ENCODE measurements around the gene LHFPL2.
"Not testable (repeated sequence)": the region's sequence is repeated elsewhere in the genome, so short reads cannot be mapped to it uniquely, and the experiment has no call there.

The LHFPL2 gene

DNA sequence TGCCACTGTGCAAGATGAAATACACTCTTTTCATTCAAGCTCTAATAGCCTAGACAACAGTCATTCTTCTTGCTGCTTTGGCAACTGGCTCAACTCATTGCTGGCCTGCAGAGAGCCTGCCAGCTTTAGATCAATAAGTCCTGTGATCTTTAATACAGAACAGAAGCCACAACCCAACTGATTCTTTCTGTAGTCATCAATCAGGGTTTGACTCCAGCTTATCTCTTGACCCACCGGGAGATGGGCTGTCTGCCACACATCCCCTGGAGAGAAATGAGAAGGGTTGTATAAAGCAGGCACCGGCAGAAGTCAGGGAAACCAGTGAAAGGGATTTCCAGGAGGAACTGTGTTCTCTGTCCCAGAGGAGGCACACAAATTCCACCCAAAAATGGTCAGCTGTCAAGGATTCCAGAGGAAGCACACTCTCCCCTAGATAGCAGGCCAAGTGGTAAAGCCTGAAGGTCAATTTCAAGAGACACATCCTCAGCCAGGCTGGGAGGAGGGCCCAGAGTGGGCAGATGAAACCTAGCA, 24.5 kb downstream of the LHFPL2 start:
- Histone ChIP-seq H3K27ac (ENCODE audit: low read depth, low read length) (no peak overlapping the region), H3K4me1 (ENCODE audit: control insufficient read depth in 1 of 2, insufficient read depth in 2 of 2, low read length in 2 of 2) (peaks cover 0 to 5% of the 10 kb centered on the region in 2 donors)

DNA sequence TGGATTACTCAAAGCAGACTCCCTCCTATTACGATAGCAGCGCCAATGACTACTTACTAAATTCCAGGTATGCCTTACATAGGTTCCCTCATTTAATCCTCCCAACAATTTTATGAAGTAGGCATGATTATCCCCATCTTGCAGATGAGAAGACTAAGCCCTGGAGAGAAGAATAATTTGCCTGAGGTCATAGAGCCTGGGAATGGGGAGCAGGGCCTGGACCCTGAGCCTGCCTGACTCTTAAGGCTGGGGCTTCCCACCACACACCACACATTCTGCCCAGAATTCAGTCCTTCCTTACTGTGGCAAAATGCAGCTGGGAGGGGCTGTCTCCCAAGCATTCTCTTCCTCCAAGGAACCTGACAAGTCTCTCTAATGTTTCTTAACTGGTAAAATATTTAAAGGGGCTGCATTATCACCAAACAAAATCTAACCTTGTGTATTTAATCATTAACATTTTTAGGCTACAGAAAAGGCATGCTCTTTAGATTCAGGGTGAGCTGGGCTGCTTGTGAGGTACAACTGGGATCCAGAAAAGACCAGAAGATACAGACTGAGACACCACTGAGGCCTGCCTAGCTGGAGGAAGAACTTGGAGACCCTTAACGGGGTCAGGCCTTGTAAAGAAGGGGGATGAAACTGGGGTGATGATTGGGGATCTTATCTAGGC, 26.1 kb downstream of the LHFPL2 start:
- H3K4me1 ChIP-seq (ENCODE audit: control insufficient read depth in 1 of 2, insufficient read depth in 2 of 2, low read length in 2 of 2) = peaks cover 0 to 5% of the 10 kb centered on the region in 2 donors
- no peak overlapping the region for H3K4me3 ChIP-seq (ENCODE audit: low read depth in 1 of 2, low read length in 2 of 2)
- peaks cover 8 to 20% of the 10 kb centered on the region in 2 donors for H3K36me3 ChIP-seq (ENCODE audit: control insufficient read depth in 1 of 2, insufficient read depth in 2 of 2, low read length in 2 of 2)
- no peaks in the 10 kb centered on the region for H3K27me3 ChIP-seq (ENCODE audit: control insufficient read depth in 1 of 2, insufficient read depth in 2 of 2, low read length in 2 of 2)
- peaks cover 3 to 4% of the 10 kb centered on the region in 2 donors for H3K9me3 ChIP-seq (ENCODE audit: control insufficient read depth in 1 of 2, low read length in 2 of 2)
- H3K27ac ChIP-seq (ENCODE audit: low read depth, low read length) = no peak overlapping the region
- H3K9ac ChIP-seq (ENCODE audit: low read depth in 1 of 2, low read length in 2 of 2) = no peak overlapping the region

More for the DNA sequence above, 24.5 kb downstream of the LHFPL2 start:
- H3K36me3 ChIP-seq (ENCODE audit: control insufficient read depth in 1 of 2, insufficient read depth in 2 of 2, low read length in 2 of 2) = peaks cover 18 to 20% of the 10 kb centered on the region in 2 donors
- no peak overlapping the region for H3K9ac ChIP-seq (ENCODE audit: low read depth in 1 of 2, low read length in 2 of 2)
- peaks cover 3 to 4% of the 10 kb centered on the region in 2 donors for H3K9me3 ChIP-seq (ENCODE audit: control insufficient read depth in 1 of 2, low read length in 2 of 2)
- no peak overlapping the region for H3K4me3 ChIP-seq (ENCODE audit: low read depth in 1 of 2, low read length in 2 of 2)
- H3K27me3 ChIP-seq (ENCODE audit: control insufficient read depth in 1 of 2, insufficient read depth in 2 of 2, low read length in 2 of 2) = no peaks in the 10 kb centered on the region

DNA sequence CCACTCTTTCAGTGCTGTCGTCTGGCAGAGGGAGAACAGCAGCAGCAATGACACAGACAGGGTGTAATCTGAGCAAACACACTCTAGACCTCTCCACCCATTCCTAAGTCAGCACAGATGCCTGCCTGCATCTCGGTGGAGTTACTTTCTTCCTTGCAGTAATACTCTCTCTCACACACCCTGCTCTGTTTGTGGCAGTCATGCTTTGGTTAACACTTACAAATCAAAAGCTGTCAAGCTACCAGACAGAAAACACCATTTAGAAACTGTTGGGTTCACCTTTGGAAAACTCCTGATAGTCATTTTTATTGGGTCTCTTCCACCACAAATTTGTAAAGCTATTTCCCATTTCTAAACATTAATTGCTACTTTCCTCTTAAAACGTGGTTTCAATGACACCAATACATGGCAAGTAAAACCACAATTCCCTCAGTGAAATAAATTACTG, 27.3 kb downstream of the LHFPL2 start:
- Histone ChIP-seq H3K36me3 (ENCODE audit: control insufficient read depth in 1 of 2, insufficient read depth in 2 of 2, low read length in 2 of 2) (peaks cover 8 to 17% of the 10 kb centered on the region in 2 donors), H3K4me3 (ENCODE audit: low read depth in 1 of 2, low read length in 2 of 2) (no peak overlapping the region), H3K4me1 (ENCODE audit: control insufficient read depth in 1 of 2, insufficient read depth in 2 of 2, low read length in 2 of 2) (peaks cover 0 to 5% of the 10 kb centered on the region in 2 donors), H3K27me3 (ENCODE audit: control insufficient read depth in 1 of 2, insufficient read depth in 2 of 2, low read length in 2 of 2) (no peaks in the 10 kb centered on the region), H3K9me3 (ENCODE audit: control insufficient read depth in 1 of 2, low read length in 2 of 2) (peaks cover 3 to 4% of the 10 kb centered on the region in 2 donors), H3K27ac (ENCODE audit: low read depth, low read length) (no peak overlapping the region), H3K9ac (ENCODE audit: low read depth in 1 of 2, low read length in 2 of 2) (no peak overlapping the region)

DNA sequence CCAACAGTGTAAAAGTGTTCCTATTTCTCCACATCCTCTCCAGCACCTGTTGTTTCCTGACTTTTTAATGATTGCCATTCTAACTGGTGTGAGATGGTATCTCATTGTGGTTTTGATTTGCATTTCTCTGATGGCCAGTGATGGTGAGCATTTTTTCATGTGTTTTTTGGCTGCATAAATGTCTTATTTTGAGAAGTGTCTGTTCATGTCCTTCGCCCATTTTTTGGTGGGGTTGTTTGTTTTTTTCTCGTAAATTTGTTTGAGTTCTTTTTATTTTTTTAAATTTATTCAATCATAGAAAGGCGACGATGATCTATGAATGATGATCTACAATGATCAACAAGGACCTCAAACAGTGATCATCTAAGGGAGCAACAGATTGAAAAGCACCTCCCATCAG, 28.5 kb downstream of the LHFPL2 start:
- H3K4me3 ChIP-seq (ENCODE audit: low read depth in 1 of 2, low read length in 2 of 2); H3K9me3 ChIP-seq (ENCODE audit: control insufficient read depth in 1 of 2, low read length in 2 of 2); H3K27ac ChIP-seq (ENCODE audit: low read depth, low read length); H3K9ac ChIP-seq (ENCODE audit: low read depth in 1 of 2, low read length in 2 of 2); H3K36me3 ChIP-seq (ENCODE audit: control insufficient read depth in 1 of 2, insufficient read depth in 2 of 2, low read length in 2 of 2); H3K27me3 ChIP-seq (ENCODE audit: control insufficient read depth in 1 of 2, insufficient read depth in 2 of 2, low read length in 2 of 2): not testable (repeated sequence)
- peaks cover under 1 to 11% of the 10 kb centered on the region in 2 donors for H3K4me1 ChIP-seq (ENCODE audit: control insufficient read depth in 1 of 2, insufficient read depth in 2 of 2, low read length in 2 of 2)

DNA sequence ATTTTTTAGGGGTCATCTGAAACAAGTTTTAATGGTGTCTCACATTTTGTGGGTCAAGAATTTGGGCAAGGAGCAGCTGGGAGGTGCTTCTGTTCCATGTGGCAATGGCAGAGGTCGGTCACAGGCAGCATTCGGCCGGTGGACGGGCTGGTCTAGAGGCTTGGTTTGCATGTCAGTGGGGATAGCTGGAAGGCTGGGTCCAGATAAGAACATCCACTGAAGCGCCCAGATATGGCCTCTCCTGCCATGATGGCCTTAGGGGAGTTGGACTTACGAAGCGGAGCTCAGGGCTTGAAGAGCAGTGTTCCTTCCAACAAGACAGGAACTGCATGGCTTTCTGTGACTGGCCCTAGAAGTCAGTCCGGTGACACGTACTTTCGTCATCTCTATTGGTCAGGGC, 30.3 kb downstream of the LHFPL2 start:
- H3K4me3 ChIP-seq (ENCODE audit: low read depth in 1 of 2, low read length in 2 of 2) = no peak overlapping the region
- H3K9me3 ChIP-seq (ENCODE audit: control insufficient read depth in 1 of 2, low read length in 2 of 2) = peaks cover 3 to 4% of the 10 kb centered on the region in 2 donors
- H3K36me3 ChIP-seq (ENCODE audit: control insufficient read depth in 1 of 2, insufficient read depth in 2 of 2, low read length in 2 of 2) = peaks cover 4 to 12% of the 10 kb centered on the region in 2 donors
- no peak overlapping the region for H3K27ac ChIP-seq (ENCODE audit: low read depth, low read length)
- peaks cover 7 to 10% of the 10 kb centered on the region in 2 donors for H3K4me1 ChIP-seq (ENCODE audit: control insufficient read depth in 1 of 2, insufficient read depth in 2 of 2, low read length in 2 of 2)
- H3K27me3 ChIP-seq (ENCODE audit: control insufficient read depth in 1 of 2, insufficient read depth in 2 of 2, low read length in 2 of 2) = no peaks in the 10 kb centered on the region
- no peak overlapping the region for H3K9ac ChIP-seq (ENCODE audit: low read depth in 1 of 2, low read length in 2 of 2)

DNA sequence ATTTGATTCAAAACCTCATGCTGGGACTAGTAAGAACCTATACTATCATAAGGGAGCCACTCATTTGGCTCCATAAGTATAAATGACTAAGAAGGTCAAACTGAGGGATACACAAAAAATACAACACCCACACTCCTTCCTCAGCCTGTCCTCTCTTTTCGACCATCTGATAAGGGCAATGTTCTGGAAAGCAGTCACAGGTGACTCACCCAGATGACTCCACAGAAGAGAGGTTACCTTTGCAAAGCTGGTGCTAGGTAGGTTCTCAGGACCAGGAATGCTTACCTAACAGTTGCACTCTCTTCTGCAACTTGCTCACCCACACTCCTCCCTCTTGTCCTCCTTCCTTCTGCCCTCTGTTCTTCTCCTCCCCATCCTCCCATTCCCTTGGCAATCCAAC, 32.9 kb downstream of the LHFPL2 start:
- peaks cover 7 to 10% of the 10 kb centered on the region in 2 donors for H3K4me1 ChIP-seq (ENCODE audit: control insufficient read depth in 1 of 2, insufficient read depth in 2 of 2, low read length in 2 of 2)
- H3K9ac ChIP-seq (ENCODE audit: low read depth in 1 of 2, low read length in 2 of 2) = no peak overlapping the region
- no peak overlapping the region for H3K27ac ChIP-seq (ENCODE audit: low read depth, low read length)
- no peaks in the 10 kb centered on the region for H3K27me3 ChIP-seq (ENCODE audit: control insufficient read depth in 1 of 2, insufficient read depth in 2 of 2, low read length in 2 of 2)
- H3K4me3 ChIP-seq (ENCODE audit: low read depth in 1 of 2, low read length in 2 of 2) = no peak overlapping the region
- H3K36me3 ChIP-seq (ENCODE audit: control insufficient read depth in 1 of 2, insufficient read depth in 2 of 2, low read length in 2 of 2) = peaks cover 4 to 13% of the 10 kb centered on the region in 2 donors
- H3K9me3 ChIP-seq (ENCODE audit: control insufficient read depth in 1 of 2, low read length in 2 of 2) = peaks cover 3 to 4% of the 10 kb centered on the region in 2 donors

DNA sequence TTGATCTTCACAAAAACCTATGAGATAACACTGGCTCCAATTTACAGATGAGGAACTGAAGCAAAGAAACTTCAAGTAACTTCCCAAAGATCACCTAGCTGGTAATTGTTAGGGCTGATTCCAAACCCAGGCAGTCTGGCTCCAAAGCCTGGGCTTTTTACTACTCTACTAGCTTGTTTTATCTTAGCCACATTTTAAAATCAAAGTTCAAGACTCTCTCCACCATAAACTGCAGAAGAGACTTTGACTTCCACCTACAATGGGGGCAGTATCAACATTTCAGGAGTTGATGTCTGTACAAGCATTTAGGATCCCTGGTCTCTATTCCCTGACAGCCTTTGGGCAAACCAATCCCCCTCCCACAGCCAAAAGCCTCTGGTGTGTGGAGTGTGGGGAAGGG, 33.8 kb downstream of the LHFPL2 start:
- Histone ChIP-seq H3K27ac (ENCODE audit: low read depth, low read length) (no peak overlapping the region), H3K4me1 (ENCODE audit: control insufficient read depth in 1 of 2, insufficient read depth in 2 of 2, low read length in 2 of 2) (peaks cover 7 to 10% of the 10 kb centered on the region in 2 donors)

DNA sequence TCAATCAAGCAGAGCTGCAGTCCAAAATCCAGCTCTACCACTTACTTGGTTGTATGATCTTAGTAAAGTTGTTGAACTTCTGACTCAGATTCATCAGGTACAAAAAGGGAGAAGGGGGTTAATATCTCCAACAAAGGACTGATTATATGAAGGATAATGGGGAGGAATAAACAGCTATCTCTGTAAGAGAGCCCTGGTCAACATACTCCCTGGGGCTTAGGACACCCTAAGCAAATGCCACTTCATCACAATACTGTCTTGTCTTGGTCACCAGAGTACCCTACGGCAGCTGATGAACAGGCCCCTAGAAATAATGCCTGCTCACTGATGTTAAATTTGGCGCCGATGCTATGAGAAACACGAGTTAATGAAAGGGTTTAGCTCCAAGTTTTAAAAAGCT, 34.8 kb downstream of the LHFPL2 start:
- no peaks in the 10 kb centered on the region for H3K9me3 ChIP-seq (ENCODE audit: control insufficient read depth in 1 of 2, low read length in 2 of 2)
- H3K9ac ChIP-seq (ENCODE audit: low read depth in 1 of 2, low read length in 2 of 2) = no peak overlapping the region
- no peak overlapping the region for H3K4me3 ChIP-seq (ENCODE audit: low read depth in 1 of 2, low read length in 2 of 2)
- H3K4me1 ChIP-seq (ENCODE audit: control insufficient read depth in 1 of 2, insufficient read depth in 2 of 2, low read length in 2 of 2) = peaks cover 7 to 10% of the 10 kb centered on the region in 2 donors
- peaks cover 0 to 19% of the 10 kb centered on the region in 2 donors for H3K36me3 ChIP-seq (ENCODE audit: control insufficient read depth in 1 of 2, insufficient read depth in 2 of 2, low read length in 2 of 2)
- no peaks in the 10 kb centered on the region for H3K27me3 ChIP-seq (ENCODE audit: control insufficient read depth in 1 of 2, insufficient read depth in 2 of 2, low read length in 2 of 2)
- H3K27ac ChIP-seq (ENCODE audit: low read depth, low read length) = no peak overlapping the region

More for the DNA sequence above, 33.8 kb downstream of the LHFPL2 start:
- no peaks in the 10 kb centered on the region for H3K9me3 ChIP-seq (ENCODE audit: control insufficient read depth in 1 of 2, low read length in 2 of 2)
- H3K27me3 ChIP-seq (ENCODE audit: control insufficient read depth in 1 of 2, insufficient read depth in 2 of 2, low read length in 2 of 2) = no peaks in the 10 kb centered on the region
- H3K36me3 ChIP-seq (ENCODE audit: control insufficient read depth in 1 of 2, insufficient read depth in 2 of 2, low read length in 2 of 2) = peaks cover 0 to 17% of the 10 kb centered on the region in 2 donors
- H3K9ac ChIP-seq (ENCODE audit: low read depth in 1 of 2, low read length in 2 of 2) = no peak overlapping the region
- H3K4me3 ChIP-seq (ENCODE audit: low read depth in 1 of 2, low read length in 2 of 2) = no peak overlapping the region

DNA sequence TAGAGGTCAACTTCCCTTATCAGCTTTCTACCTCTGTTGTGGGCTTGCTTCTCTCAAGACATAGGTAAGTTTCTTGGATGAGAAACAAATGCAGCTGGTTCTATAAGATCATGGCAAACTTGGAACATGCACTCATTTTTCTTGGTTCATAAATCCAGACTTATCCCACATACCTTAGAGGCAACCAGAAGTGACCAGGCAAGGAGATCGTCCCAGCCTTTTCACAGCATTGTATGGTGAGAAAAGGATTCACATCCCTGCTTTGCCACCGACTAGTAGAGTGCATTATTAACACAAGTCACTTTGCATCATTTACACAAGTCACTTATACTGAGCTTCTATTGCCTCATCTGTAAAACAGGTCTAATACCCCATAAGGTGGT, 35.4 kb downstream of the LHFPL2 start:
- H3K4me1 ChIP-seq (ENCODE audit: control insufficient read depth in 1 of 2, insufficient read depth in 2 of 2, low read length in 2 of 2) = peaks cover 7 to 10% of the 10 kb centered on the region in 2 donors
- no peaks in the 10 kb centered on the region for H3K27me3 ChIP-seq (ENCODE audit: control insufficient read depth in 1 of 2, insufficient read depth in 2 of 2, low read length in 2 of 2)
- no peak overlapping the region for H3K4me3 ChIP-seq (ENCODE audit: low read depth in 1 of 2, low read length in 2 of 2)
- no peak overlapping the region for H3K27ac ChIP-seq (ENCODE audit: low read depth, low read length)
- no peak overlapping the region for H3K9ac ChIP-seq (ENCODE audit: low read depth in 1 of 2, low read length in 2 of 2)
- H3K9me3 ChIP-seq (ENCODE audit: control insufficient read depth in 1 of 2, low read length in 2 of 2) = no peaks in the 10 kb centered on the region
- H3K36me3 ChIP-seq (ENCODE audit: control insufficient read depth in 1 of 2, insufficient read depth in 2 of 2, low read length in 2 of 2) = peaks cover 0 to 16% of the 10 kb centered on the region in 2 donors

DNA sequence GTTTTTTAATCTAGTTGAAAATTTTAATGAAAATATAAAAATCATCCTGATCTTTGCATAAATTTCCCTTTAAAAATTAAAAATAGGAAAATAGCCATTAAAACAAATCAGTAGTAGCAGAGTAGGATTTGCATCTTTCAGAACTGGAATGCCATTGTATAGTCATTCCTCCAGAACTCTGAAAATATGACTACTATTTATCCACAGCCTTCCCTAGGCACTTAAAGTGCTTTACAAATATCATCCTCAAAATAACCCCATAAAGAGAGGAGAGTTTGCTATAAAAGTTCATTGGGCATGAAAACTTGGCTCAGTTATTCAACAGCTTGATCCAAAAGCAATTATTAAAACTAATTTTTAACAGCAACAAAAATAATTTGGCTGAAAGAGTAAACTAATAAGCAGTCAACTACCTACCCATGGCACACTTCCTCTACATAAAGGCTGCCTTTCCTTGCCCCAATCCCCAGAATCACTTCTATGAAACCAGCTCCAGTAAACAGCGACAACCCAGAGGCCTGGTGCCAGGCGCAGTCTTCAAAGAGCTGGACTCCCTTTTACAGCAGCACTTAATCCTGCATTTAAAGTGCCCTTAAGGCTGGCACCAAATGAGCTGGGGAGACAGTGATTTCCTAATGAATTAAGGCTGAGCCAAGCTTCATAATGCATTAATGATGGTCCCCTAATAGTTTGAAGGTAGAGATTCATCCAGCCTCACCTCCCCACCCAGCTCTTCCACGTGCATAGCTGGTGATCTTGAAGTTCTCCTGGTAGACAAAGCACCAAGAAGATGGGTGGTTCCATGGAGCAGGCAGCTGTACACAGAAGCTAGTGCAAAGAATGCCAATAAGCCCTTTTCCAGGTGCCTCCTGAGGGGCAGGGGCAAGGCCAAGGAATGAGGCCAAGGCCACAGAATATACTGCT, 36.1 kb downstream of the LHFPL2 start:
- Histone ChIP-seq H3K9ac (ENCODE audit: low read depth in 1 of 2, low read length in 2 of 2) (no peak overlapping the region), H3K4me3 (ENCODE audit: low read depth in 1 of 2, low read length in 2 of 2) (no peak overlapping the region), H3K9me3 (ENCODE audit: control insufficient read depth in 1 of 2, low read length in 2 of 2) (no peaks in the 10 kb centered on the region), H3K27ac (ENCODE audit: low read depth, low read length) (no peak overlapping the region), H3K27me3 (ENCODE audit: control insufficient read depth in 1 of 2, insufficient read depth in 2 of 2, low read length in 2 of 2) (no peaks in the 10 kb centered on the region), H3K4me1 (ENCODE audit: control insufficient read depth in 1 of 2, insufficient read depth in 2 of 2, low read length in 2 of 2) (peaks cover 7 to 10% of the 10 kb centered on the region in 2 donors), H3K36me3 (ENCODE audit: control insufficient read depth in 1 of 2, insufficient read depth in 2 of 2, low read length in 2 of 2) (peaks cover 0 to 15% of the 10 kb centered on the region in 2 donors)
